HCT116 (cell line): ENCODE measurements around the gene FCRL5. TPM values are rescaled to one million over a fixed set of nuclear protein-coding genes. Genes with fewer than 3 reads are reported as not detected.

ENCODE experiments used
- ATAC-seq: fragments of 200-7000 bp; cut with Tn5 transposase; 2 replicates; pipeline ENCODE4 v1.9.1; 2020; ENCODE audit warnings: mild to moderate bottlenecking, moderate library complexity
- BruUV-seq: library from RNA; stranded (reverse); fragments of 400-500 nt; replicated peaks from 2 replicates; lab custom pipeline; 2021; lab: Mats Ljungman, UMichigan
- CTCF ChIA-PET: fragments of 300-600 bp; sonication (Branson Sonifier 250); formaldehyde crosslinking; loops from one replicate; lab custom pipeline; 2021; ENCODE audit warnings: antibody characterized with exemption; lab: Charles Lee
- POLR2A ChIA-PET: fragments of 300-600, 350-600 bp; sonication (Branson Sonifier 250); formaldehyde crosslinking; loops from one replicate; lab custom pipeline; 2021; ENCODE audit warnings: antibody characterized with exemption; lab: Charles Lee
- RAD21 ChIA-PET, 2 experiments: fragments of 300-600 bp; sonication (Branson Sonifier 250); formaldehyde crosslinking; loops; one replicate each; lab custom pipeline; 2023; ENCODE audit warnings: low total read pairs in 2 of 2; ENCODE audit not compliant: uncharacterized antibody in 2 of 2, unreplicated experiment in 2 of 2, low non-redundant PET in 1 of 2; lab: Charles Lee
- DNase-seq: peaks from one replicate; pipeline ENCODE4 v3.0.0-alpha.2; 2010; ENCODE audit warnings: low read depth, low spot score
- H2AFZ ChIP-seq: fragments of 200-600 bp; shearing (Covaris generic), sonication (generic); 2 replicates; pipeline ENCODE4 v1.6.1; 2017; ENCODE audit warnings: low read depth, mixed run types, mixed read lengths, antibody characterized with exemption, low read length; ENCODE audit not compliant: poor library complexity, severe bottlenecking
- H3K27ac ChIP-seq: 2 replicates; pipeline ENCODE4 v1.5.1; 2012; ENCODE audit warnings: low read depth, low read length
- H3K27me3 ChIP-seq: fragments of 200-600 bp; sonication (generic); 2 replicates; pipeline ENCODE4 v1.6.1; 2016; ENCODE audit warnings: mixed run types, low read length, mixed read lengths; ENCODE audit not compliant: insufficient read depth
- H3K36me3 ChIP-seq, 2 experiments: fragments of 200-500 bp in 1 of 2; fragments of 200-600 bp in 1 of 2; sonication (Bioruptor generic) in 1 of 2; sonication (generic) in 1 of 2; 2 replicates each; pipeline versions ENCODE4 v1.5.1 to v1.6.1; 2014 to 2016; ENCODE audit warnings: low read length in 2 of 2, inconsistent platforms in 1 of 2, mixed read lengths in 1 of 2, mixed run types in 1 of 2; ENCODE audit not compliant: insufficient read depth in 2 of 2, control insufficient read depth in 1 of 2
- H3K4me1 ChIP-seq, 2 experiments: fragments of 200-600 bp in 1 of 2; sonication (generic) in 1 of 2; 2 replicates each; pipeline versions ENCODE4 v1.5.1 to v1.6.1; 2012 to 2017; ENCODE audit warnings: low read length in 2 of 2, inconsistent platforms in 1 of 2, mild to moderate bottlenecking in 1 of 2, mixed read lengths in 1 of 2, mixed run types in 1 of 2, moderate library complexity in 1 of 2; ENCODE audit not compliant: insufficient read depth in 2 of 2, control insufficient read depth in 1 of 2
- H3K4me2 ChIP-seq: fragments of 200-600 bp; sonication (generic); 2 replicates; pipeline ENCODE4 v1.6.1; 2017; ENCODE audit warnings: mixed run types, low read length, mixed read lengths
- H3K4me3 ChIP-seq, 2 experiments: fragments of 200-600 bp in 1 of 2; sonication (generic) in 1 of 2; replicated peaks in 1 of 2; 2 replicates each; pipeline ENCODE4 v1.5.1; 2011 to 2016; ENCODE audit warnings: low read length in 2 of 2, control low read depth in 1 of 2, low read depth in 1 of 2, mild to moderate bottlenecking in 1 of 2, mixed read lengths in 1 of 2, mixed run types in 1 of 2
- H3K79me2 ChIP-seq: fragments of 200-600 bp; sonication (generic); 2 replicates; pipeline ENCODE4 v1.6.1; 2017; ENCODE audit warnings: mild to moderate bottlenecking, mixed run types, low read length, moderate library complexity, mixed read lengths; ENCODE audit not compliant: insufficient read depth
- H3K9ac ChIP-seq: fragments of 200-600 bp; sonication (generic); 2 replicates; pipeline ENCODE4 v1.6.1; 2016; ENCODE audit warnings: low read length, mixed read lengths
- H3K9me2 ChIP-seq: fragments of 200-600 bp; sonication (generic), shearing (Covaris generic); 2 replicates; pipeline ENCODE4 v1.6.1; 2017; ENCODE audit warnings: mixed run types, mild to moderate bottlenecking, moderate library complexity; ENCODE audit not compliant: insufficient read depth
- H3K9me3 ChIP-seq, 2 experiments: fragments of 200-500 bp in 1 of 2; fragments of 200-600 bp in 1 of 2; sonication (Bioruptor generic) in 1 of 2; sonication (generic) in 1 of 2; 2 replicates each; pipeline ENCODE4 v1.6.1; 2014 to 2017; ENCODE audit warnings: low read length in 2 of 2, mixed read lengths in 2 of 2, inconsistent platforms in 1 of 2, low read depth in 1 of 2, mild to moderate bottlenecking in 1 of 2, mixed run types in 1 of 2, moderate library complexity in 1 of 2; ENCODE audit not compliant: control insufficient read depth in 1 of 2, insufficient read depth in 1 of 2
- H4K20me1 ChIP-seq: fragments of 200-600 bp; sonication (generic), shearing (Covaris generic); 2 replicates; pipeline ENCODE4 v1.6.1; 2017; ENCODE audit warnings: mixed run types, mild to moderate bottlenecking, moderate library complexity; ENCODE audit not compliant: insufficient read depth
- CBX3 ChIP-seq: IDR thresholded peaks from 2 replicates; pipeline ENCODE4 v1.6.1; 2012; ENCODE audit warnings: low read depth
- CEBPB ChIP-seq: IDR thresholded peaks from 2 replicates; pipeline ENCODE4 v1.6.1; 2012; ENCODE audit warnings: low read depth
- EGR1 ChIP-seq: IDR thresholded peaks from 2 replicates; pipeline ENCODE4 v1.6.1; 2012; ENCODE audit warnings: low read depth
- EZH2 ChIP-seq: fragments of 200-600 bp; sonication (generic); IDR thresholded peaks from 2 replicates; pipeline ENCODE4 v1.6.1; 2017; ENCODE audit warnings: antibody characterized with exemption, mixed run types
- POLR2A ChIP-seq: IDR thresholded peaks from 2 replicates; pipeline ENCODE4 v1.7.0; 2011; ENCODE audit warnings: borderline replicate concordance; ENCODE audit not compliant: insufficient read depth, insufficient read length; ENCODE audit errors: extremely low read depth
- SP1 ChIP-seq: IDR thresholded peaks from 2 replicates; pipeline ENCODE4 v1.6.1; 2012; ENCODE audit warnings: low read depth
- SRF ChIP-seq: IDR thresholded peaks from 2 replicates; pipeline ENCODE4 v1.6.1; 2012; ENCODE audit warnings: low read depth
- ZFX ChIP-seq: fragments of 450-650 bp; IDR thresholded peaks from 2 replicates; pipeline ENCODE4 v1.6.1; 2017
- intact Hi-C: fragments of 100-400 bp; cut with micrococcal nuclease; formaldehyde crosslinking; loops from 2 replicates; pipeline ENCODE4 v1.10.0; 2022
- total RNA-seq: library from RNA; stranded (reverse); gene quantifications from one replicate; pipeline ENCODE4 v1.2.1, GENCODE V29; 2021; ENCODE audit not compliant: unreplicated experiment
- TF ChIP-seq, protein P1 (sequence below), 3 experiments: fragments of 200-600 bp in 1 of 3; sonication (generic) in 1 of 3; IDR thresholded peaks in 2 of 3; conservative IDR thresholded peaks in 1 of 3; 2 replicates each; pipeline ENCODE4 v1.5.1; 2012 to 2017; ENCODE audit warnings: low read depth in 2 of 3, low read length in 2 of 3, antibody characterized with exemption in 1 of 3, borderline replicate concordance in 1 of 3, control low read depth in 1 of 3, mild to moderate bottlenecking in 1 of 3, mixed read lengths in 1 of 3, mixed run types in 1 of 3, moderate library complexity in 1 of 3; ENCODE audit not compliant: insufficient read depth in 1 of 3
- TF ChIP-seq, protein P2 (sequence below): IDR thresholded peaks from 2 replicates; pipeline ENCODE4 v1.6.1; 2012

FCRL5 gene
- total RNA-seq, 1 experiment from 2014 or later: not detected

DNA sequence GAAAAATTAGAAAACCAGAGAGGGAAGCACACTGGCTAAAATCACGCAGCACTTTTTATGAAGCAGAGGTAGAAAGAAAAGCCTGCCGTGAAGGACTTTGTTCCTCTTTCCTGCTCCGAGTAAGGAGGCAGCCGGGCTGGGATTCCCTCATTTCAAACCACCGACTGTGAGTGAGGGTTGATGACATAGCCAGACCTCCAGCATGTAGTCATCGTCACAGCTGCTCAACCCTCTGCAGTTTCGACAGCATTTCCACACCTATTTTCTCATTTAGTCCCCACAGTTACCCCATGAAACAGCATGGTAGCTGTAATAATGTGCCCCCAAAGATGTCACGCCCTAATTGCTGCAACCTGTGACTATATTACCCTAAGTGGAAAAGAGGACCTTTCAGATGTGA lies 35.3 kb downstream of the FCRL5 start (continued):
- TF ChIP-seq, protein P1, sequence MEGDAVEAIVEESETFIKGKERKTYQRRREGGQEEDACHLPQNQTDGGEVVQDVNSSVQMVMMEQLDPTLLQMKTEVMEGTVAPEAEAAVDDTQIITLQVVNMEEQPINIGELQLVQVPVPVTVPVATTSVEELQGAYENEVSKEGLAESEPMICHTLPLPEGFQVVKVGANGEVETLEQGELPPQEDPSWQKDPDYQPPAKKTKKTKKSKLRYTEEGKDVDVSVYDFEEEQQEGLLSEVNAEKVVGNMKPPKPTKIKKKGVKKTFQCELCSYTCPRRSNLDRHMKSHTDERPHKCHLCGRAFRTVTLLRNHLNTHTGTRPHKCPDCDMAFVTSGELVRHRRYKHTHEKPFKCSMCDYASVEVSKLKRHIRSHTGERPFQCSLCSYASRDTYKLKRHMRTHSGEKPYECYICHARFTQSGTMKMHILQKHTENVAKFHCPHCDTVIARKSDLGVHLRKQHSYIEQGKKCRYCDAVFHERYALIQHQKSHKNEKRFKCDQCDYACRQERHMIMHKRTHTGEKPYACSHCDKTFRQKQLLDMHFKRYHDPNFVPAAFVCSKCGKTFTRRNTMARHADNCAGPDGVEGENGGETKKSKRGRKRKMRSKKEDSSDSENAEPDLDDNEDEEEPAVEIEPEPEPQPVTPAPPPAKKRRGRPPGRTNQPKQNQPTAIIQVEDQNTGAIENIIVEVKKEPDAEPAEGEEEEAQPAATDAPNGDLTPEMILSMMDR (IDR thresholded peaks at IDR 0.05 in 2 of 3, conservative IDR thresholded peaks at IDR 0.05 in 1 of 3; ENCODE audit: borderline replicate concordance in 1 of 3, insufficient read depth in 1 of 3, low read depth in 2 of 3, low read length in 2 of 3): no peak
- no peak for TF ChIP-seq ZFX
- no peak for TF ChIP-seq CEBPB
- TF ChIP-seq, protein P2, sequence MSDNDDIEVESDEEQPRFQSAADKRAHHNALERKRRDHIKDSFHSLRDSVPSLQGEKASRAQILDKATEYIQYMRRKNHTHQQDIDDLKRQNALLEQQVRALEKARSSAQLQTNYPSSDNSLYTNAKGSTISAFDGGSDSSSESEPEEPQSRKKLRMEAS: no peak
- TF ChIP-seq SP1: no peak
- TF ChIP-seq EZH2: no peak
- TF ChIP-seq POLR2A: no peak

DNA sequence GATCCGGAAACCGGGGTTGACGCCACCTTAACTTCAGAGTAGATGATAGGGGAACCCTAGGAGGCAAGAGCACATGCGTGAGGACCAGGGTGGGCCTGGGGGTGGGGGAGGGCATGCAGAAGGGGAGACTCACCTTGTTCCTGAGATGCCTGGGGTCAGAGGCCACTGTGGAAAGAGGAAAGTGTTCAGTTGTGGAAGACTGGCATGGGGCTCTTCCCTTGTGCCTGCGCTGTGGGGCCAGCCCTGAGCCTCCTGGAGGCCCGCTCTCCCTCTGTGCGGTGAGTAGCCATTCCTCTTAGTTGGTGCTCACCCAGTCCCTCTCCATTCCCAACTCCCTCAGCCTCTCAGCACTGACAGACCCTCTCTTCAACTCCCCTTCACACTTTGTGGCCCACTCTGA lies 36.6 kb downstream of the FCRL5 start:
- RAD21 ChIA-PET: no interaction called here
- Histone ChIP-seq H3K9ac (no peak overlapping the region), H4K20me1 (no peaks in the 10 kb centered on the region), H3K4me1 (no peaks in the 10 kb centered on the region), H3K27me3 (no peaks in the 10 kb centered on the region; the same call in 1 of the 2 replicates), H3K4me2 (no peak overlapping the region), H3K79me2 (no peaks in the 10 kb centered on the region), H3K9me2 (no peaks in the 10 kb centered on the region), H2AFZ (no peak overlapping the region), H3K27ac (no peak overlapping the region), H3K36me3 (no peaks in the 10 kb centered on the region), H3K4me3 (no peak overlapping the region), H3K9me3 (no peaks in the 10 kb centered on the region)
- no peak for DNase-seq
- CTCF ChIA-PET: interaction anchor here (1.8 kb wide), 1 partner anchor 10 kb away, joined by 5 read pairs; no protein-coding TSS in a partner anchor
- intact Hi-C loops: no loop called here
- POLR2A ChIA-PET: no interaction called here
- TF ChIP-seq CBX3 (no peak), SRF (no peak), POLR2A (no peak), CEBPB (no peak), EZH2 (no peak), ZFX (no peak), EGR1 (no peak)
- no TSS peak for BruUV-seq
- no peak for ATAC-seq
